Measurements from ENCODE around the gene C1QBP. TPM values are rescaled to one million over a fixed set of nuclear protein-coding genes. Genes with fewer than 3 reads are reported as not detected.

C1QBP gene
- total and polyA plus RNA-seq, 2 of the 4 experiments (the other 2 are of a cell fraction) = 172 to 173 TPM

GRCh38 chr17:5391678-5392077 is 47.3 kb downstream of the C1QBP start:
- intact Hi-C loops (cut with micrococcal nuclease) (no loop called here), in situ Hi-C loops (cut with MboI; ENCODE audit: low sequenced_read_pairs) (no loop called here), dilution Hi-C loops (cut with HindIII; ENCODE audit: low sequenced_read_pairs, unreplicated experiment) (no loop called here)
- TF ChIP-seq MXI1 (IDR thresholded peaks at IDR 0.05; ENCODE audit: borderline replicate concordance, low read depth, low read length) (no peak), CEBPB (IDR thresholded peaks at IDR 0.05; ENCODE audit: low read depth, low read length) (no peak), POLR2A (IDR thresholded peaks at IDR 0.05; ENCODE audit: low read depth, low read length) (no peak), NFE2L2 (IDR thresholded peaks at IDR 0.05; ENCODE audit: low read depth, low read length) (no peak), RAD21 (IDR thresholded peaks at IDR 0.05; ENCODE audit: low read length) (no peak), MAZ (IDR thresholded peaks at IDR 0.05; ENCODE audit: borderline replicate concordance, low read depth, low read length) (no peak), BHLHE40 (IDR thresholded peaks at IDR 0.05; ENCODE audit: low read depth, low read length) (no peak), FOS (IDR thresholded peaks at IDR 0.05; ENCODE audit: low read depth, low read length) (no peak), CTCF (conservative IDR thresholded peaks at IDR 0.05; ENCODE audit: low read depth, low read length) (no peak), RCOR1 (IDR thresholded peaks at IDR 0.05; ENCODE audit: insufficient replicate concordance, low read length) (no peak), SMC3 (IDR thresholded peaks at IDR 0.05; ENCODE audit: low read depth, low read length) (no peak), CHD1 (IDR thresholded peaks at IDR 0.05; ENCODE audit: low read depth, low read length) (no peak), USF2 (IDR thresholded peaks at IDR 0.05; ENCODE audit: low read depth, low read length) (no peak), RFX5 (IDR thresholded peaks at IDR 0.05; ENCODE audit: low read depth, low read length) (no peak), MAFK (IDR thresholded peaks at IDR 0.05; ENCODE audit: low read depth, low read length) (no peak), ELK1 (IDR thresholded peaks at IDR 0.05; ENCODE audit: borderline replicate concordance, low read depth, low read length) (no peak)
- no peak overlapping the region for H4K8ac ChIP-seq (ENCODE audit: low read depth in 2 of 2, low read length in 2 of 2)
- H3K14ac ChIP-seq (replicated peaks; ENCODE audit: low read depth, low read length) = no peak overlapping the region
- no peaks in the 10 kb centered on the region for H4K20me1 ChIP-seq (ENCODE audit: insufficient read depth, low read length)
- no peaks in the 10 kb centered on the region for H3K9me1 ChIP-seq (ENCODE audit: insufficient read depth, low read length)
- H3K27me3 ChIP-seq (ENCODE audit: control insufficient read depth, insufficient read depth, low read length) = no peaks in the 10 kb centered on the region
- no peak overlapping the region for H3K4ac ChIP-seq (ENCODE audit: low read depth, low read length)
- no peak overlapping the region for H3K4me3 ChIP-seq (ENCODE audit: insufficient read depth, low read depth, low read length)
- no peak overlapping the region for H3K9ac ChIP-seq (ENCODE audit: low read depth, low read length)
- DNase-seq = peak; percentile 24
- H2BK15ac ChIP-seq (ENCODE audit: low read depth, low read length) = no peak overlapping the region
- no peak overlapping the region for H4K91ac ChIP-seq (ENCODE audit: insufficient read depth, low read depth, low read length)
- H3K4me1 ChIP-seq (ENCODE audit: control insufficient read depth, insufficient read depth, low read length) = no peaks in the 10 kb centered on the region
- H3K4me2 ChIP-seq (ENCODE audit: low read depth, low read length) = no peak overlapping the region
- no peak overlapping the region for H3K23ac ChIP-seq (ENCODE audit: low read depth, low read length)
- ChIA-PET CTCF (no interaction called here), POLR2A (ENCODE audit: unreplicated experiment) (no interaction called here)
- H2BK120ac ChIP-seq (ENCODE audit: low read depth, low read length) = no peak overlapping the region
- BruUV-seq (replicated peaks) = no TSS peak
- H3K18ac ChIP-seq (ENCODE audit: low read depth, low read length) = no peak overlapping the region
- no peak overlapping the region for H2AFZ ChIP-seq (replicated peaks; ENCODE audit: low read length, poor library complexity)
- H3K9me3 ChIP-seq (ENCODE audit: control insufficient read depth, insufficient read depth, low read length) = no peaks in the 10 kb centered on the region
- 76% methylated on average over 3 of the region's 5 CpGs; no CpG with 5 or more reads in 1 of the 2 experiments for WGBS, 2 experiments (ENCODE audit: extremely low coverage in 2 of 2, insufficient read length in 1 of 2)
- no peak overlapping the region for H3K27ac ChIP-seq (ENCODE audit: insufficient read depth, low read length)
- H2AK5ac ChIP-seq (ENCODE audit: low read depth, low read length) = no peak overlapping the region
- peaks cover 44% of the 10 kb centered on the region for H3K36me3 ChIP-seq (ENCODE audit: control insufficient read depth, insufficient read depth, low read length)
- peak; percentile 46; the same call in 1 of the 2 replicates for ATAC-seq (ENCODE audit: low read depth)
- H2BK20ac ChIP-seq (ENCODE audit: low read depth, low read length) = no peak overlapping the region
- H4K5ac ChIP-seq (ENCODE audit: low read depth, low read length) = no peak overlapping the region
- H3K56ac ChIP-seq (ENCODE audit: extremely low read depth, insufficient read depth, low read length) = no peak overlapping the region
- no peak overlapping the region for H2BK5ac ChIP-seq (ENCODE audit: low read depth, low read length, poor library complexity, severe bottlenecking)
- no peak overlapping the region for H2AK9ac ChIP-seq (replicated peaks; ENCODE audit: low read depth, low read length, poor library complexity)
- peaks cover 0 to 3% of the 10 kb centered on the region in 2 experiments; a peak in 1 of 4 replicates for H3K79me1 ChIP-seq (ENCODE audit: low read depth in 1 of 2, low read length in 2 of 2)
